Lower leg skin (tissue), 3 donors: Measurements from ENCODE around the gene DPM2.

Experiments
- CTCF ChIP-seq, 3 donors: fragments of 450-650 bp; IDR thresholded peaks; one replicate each; pipeline ENCODE4 v1.5.1; 2016; ENCODE audit warnings: antibody characterized with exemption in 3 of 3, mild to moderate bottlenecking in 3 of 3, moderate library complexity in 2 of 3
- POLR2A ChIP-seq, 2 donors: fragments of 450-650 bp; IDR thresholded peaks; one replicate each; pipeline ENCODE4 v1.6.1; 2016 to 2017; ENCODE audit warnings: antibody characterized with exemption in 2 of 2, mild to moderate bottlenecking in 1 of 2, moderate library complexity in 1 of 2

GRCh38 chr9:127935765-127936221, 1.9 kb downstream of the DPM2 start:
- TF ChIP-seq POLR2A (IDR thresholded peaks at IDR 0.05) (no peak), CTCF (IDR thresholded peaks at IDR 0.05) (no peak)
